GM21367 (cell line): ENCODE data around the gene ABCG4.

Experiments used
- ATAC-seq: cut with Tn5 transposase; IDR thresholded peaks from one replicate; pipeline ENCODE4 v1.9.1; 2021; ENCODE audit not compliant: unreplicated experiment

The ABCG4 gene

DNA sequence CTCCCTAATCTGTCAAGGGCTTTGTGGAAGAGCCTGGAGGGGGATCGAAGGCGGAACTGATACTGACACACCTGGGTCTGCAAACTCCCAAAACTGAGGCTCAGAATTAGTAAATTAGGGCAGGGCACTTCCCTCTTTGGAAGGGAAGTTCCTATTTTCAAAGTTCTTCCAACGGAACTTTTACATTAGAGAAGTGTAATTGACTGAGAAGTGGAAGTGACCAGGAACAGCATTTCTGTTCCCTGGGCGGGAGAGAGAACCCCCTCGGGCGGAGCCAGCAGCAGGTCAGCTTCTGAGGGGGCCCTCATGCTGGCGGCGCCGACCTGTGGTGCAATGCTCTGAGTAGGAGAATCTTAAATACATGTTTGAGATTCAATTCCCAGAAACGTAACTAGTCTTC is 56.2 kb downstream of the ABCG4 start:
- no peak for ATAC-seq

DNA sequence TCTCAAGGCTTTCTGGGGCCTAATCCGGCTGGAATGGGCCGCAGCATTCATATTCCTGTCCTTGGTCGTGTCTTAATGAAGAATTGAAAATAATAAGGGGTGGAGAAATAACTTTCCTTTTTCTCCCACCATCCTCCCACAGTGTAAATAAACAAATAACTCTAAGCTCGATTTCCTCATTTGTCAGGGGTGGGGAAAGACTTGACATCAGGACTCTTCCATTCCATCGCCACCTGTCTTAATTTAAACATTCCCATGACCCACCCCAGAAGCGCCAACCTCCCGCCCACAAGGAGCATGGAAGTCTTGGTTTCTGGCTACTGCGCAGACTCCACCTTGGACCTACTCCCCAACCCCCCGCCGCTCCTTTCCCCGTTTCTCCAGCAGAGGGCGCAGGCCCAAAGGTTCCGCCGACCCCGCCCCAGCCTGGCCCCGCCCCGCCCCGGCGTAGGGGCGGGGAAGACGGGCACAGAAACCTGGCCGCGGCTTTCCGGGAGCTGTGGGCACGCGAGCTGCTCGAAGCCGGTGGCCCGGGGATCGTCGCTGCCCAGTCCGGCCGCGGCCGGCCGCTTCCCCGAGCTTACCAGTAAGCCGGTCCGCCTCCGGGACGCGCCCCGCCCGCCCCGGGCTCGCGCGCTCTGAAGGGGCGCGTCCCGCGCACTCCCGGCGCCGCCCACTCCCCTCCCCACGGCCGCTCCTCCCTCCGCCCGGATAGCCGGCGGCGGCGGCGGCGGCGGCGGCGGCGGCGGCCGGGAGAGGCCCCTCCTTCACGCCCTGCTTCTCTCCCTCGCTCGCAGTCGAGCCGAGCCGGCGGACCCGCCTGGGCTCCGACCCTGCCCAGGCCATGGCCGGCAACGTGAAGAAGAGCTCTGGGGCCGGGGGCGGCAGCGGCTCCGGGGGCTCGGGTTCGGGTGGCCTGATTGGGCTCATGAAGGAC is 57.0 kb downstream of the ABCG4 start, which contains the start of gene CBL:
Gene CBL, plus strand, starts transcription at position 766 of the 937 bp plus-strand sequence. Its CDS starts 79 bp downstream, at position 845.
- peak; percentile 72 for ATAC-seq

DNA sequence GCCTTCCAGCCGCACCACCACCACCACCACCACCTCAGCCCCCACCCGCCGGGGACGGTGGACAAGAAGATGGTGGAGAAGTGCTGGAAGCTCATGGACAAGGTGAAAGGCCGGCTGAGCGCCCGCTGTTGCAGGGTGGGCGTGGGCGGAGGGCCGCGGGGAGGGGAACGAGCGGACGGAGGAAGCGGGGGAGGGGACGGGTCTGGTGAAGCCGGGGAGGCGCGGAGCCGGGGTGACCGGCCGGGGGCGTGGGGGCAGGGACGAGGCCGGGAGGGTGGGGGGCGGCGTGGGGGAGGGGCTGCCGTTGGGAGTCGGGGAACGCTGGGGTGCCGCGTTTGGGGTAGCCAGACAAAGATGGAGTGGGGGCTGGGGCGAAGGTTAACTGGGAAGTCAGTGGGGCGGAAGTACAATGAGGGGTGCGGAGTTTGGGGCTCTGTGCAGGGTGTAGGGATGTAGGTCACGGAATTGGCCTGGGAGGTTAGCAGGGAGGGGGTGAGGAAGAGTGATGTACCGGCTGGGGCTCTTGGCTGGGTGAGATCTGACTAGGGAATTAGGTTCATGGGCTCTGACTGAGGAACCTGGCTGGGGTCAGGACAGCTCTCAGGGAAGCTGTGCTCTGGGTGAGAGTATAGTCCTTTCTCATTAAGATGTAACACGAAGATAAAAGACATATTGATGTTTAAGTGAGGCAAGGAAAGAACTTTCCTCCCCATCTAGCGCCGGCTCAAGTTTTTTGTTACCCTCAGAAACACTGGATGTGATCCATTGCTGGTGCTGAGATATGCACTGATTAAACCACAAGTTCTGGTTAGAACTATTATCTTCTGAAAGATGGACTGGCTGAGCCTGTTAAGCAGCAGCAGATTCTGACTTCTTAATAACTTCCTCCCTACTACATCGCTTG is 57.9 kb downstream of the ABCG4 start:
- no peak for ATAC-seq

DNA sequence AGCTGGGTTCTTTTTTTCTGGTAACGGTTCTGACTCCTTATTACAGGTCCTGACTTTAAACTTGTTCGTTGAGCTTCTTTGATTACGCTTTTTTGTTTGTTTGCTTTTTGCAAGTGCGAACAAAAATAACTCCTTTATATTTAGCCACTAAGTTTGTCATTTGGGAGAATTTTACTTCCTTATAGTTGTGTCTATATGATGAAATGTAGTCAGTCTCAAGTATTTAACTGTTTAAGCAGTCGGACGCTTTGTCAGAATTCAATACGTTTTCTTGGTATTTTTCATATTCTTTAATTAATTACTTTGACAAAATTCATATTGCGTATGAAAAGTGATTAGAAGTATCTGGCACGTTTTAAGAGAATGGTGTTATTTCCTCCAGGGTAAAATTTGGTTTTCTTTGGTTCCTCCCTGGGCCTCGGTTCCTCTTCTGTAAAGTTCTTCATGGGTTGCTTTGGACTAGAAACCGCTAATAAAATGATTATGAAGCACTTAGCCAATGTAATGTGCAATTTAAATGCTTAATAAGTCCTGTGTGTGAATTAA is 58.6 kb downstream of the ABCG4 start:
- ATAC-seq, result no peak

DNA sequence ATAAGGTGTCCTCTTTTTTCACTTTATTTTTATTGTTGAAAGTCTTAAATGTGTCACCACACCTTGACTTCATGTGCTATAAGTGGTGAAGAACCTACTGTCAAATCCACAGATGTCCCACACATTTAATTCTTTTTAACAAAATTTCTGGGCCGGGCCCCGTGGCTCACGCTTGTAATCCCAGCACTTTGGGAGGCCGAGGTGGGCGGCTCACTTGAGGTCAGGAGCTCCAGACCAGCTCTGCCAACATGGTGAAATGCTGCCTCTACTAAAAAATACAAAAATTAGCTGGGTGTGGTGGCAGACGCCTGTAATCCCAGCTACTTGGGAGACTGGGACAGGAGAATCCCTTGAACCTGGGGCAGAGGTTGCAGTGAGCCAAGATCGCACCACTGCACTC is 60.3 kb downstream of the ABCG4 start:
- ATAC-seq, result no peak

DNA sequence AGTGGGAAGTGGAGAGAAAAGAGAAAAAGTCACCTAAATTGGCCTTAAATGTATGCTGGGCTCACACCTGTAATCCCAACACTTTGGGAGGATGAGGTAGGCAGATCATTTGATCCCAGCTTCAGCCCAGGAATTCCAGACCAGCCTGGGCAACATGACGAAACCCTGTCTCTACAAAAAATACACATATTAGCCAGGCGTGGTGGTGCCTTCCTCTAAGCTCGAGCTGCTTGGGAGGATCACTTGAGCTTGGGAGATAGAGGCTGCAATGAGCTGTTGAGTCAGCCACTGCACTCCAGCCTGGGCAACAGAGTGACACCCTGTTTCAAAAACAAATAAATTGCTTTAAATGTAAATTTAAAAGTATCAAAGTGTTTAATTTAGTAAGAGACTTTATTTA is 61.2 kb downstream of the ABCG4 start:
- no peak for ATAC-seq
